ENCODE data around the gene MIR17HG.
"Not testable (repeated sequence)": the region's sequence is repeated elsewhere in the genome, so short reads cannot be mapped to it uniquely, and the experiment has no call there.

Gene MIR17HG

GRCh38 chr13:91347996-91348905 lies 764 bp downstream of the MIR17HG start:
- DNase-seq (ENCODE audit: low read depth): no peak

- DNase-seq (ENCODE audit: low read depth): peak; percentile 38
Observed at GRCh38 chr13:91348906-91349435, 1.5 kb downstream of the MIR17HG start.

DNA sequence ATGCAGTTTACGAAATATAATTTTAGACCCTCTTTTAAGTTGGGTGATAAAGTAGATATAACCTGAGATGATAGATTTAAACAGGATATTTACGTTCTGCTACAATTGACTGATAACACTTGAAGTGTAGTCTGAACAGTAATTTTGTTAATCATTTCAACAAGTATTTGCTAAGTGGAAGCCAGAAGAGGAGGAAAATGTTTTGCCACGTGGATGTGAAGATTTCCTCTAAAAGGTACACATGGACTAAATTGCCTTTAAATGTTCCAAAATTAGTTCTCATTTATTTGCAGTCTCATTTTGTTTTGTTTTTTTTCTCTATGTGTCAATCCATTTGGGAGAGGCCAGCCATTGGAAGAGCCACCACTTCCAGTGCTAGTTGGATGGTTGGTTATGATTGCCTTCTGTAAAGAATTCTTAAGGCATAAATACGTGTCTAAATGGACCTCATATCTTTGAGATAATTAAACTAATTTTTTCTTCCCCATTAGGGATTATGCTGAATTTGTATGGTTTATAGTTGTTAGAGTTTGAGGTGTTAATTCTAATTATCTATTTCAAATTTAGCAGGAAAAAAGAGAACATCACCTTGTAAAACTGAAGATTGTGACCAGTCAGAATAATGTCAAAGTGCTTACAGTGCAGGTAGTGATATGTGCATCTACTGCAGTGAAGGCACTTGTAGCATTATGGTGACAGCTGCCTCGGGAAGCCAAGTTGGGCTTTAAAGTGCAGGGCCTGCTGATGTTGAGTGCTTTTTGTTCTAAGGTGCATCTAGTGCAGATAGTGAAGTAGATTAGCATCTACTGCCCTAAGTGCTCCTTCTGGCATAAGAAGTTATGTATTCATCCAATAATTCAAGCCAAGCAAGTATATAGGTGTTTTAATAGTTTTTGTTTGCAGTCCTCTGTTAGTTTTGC lies 2.8 kb downstream of the MIR17HG start:
- no peak for DNase-seq (ENCODE audit: low read depth)

DNA sequence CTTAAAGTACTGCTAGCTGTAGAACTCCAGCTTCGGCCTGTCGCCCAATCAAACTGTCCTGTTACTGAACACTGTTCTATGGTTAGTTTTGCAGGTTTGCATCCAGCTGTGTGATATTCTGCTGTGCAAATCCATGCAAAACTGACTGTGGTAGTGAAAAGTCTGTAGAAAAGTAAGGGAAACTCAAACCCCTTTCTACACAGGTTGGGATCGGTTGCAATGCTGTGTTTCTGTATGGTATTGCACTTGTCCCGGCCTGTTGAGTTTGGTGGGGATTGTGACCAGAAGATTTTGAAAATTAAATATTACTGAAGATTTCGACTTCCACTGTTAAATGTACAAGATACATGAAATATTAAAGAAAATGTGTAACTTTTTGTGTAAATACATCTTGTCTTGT lies 3.6 kb downstream of the MIR17HG start:
- DNase-seq (ENCODE audit: low read depth): no peak

DNA sequence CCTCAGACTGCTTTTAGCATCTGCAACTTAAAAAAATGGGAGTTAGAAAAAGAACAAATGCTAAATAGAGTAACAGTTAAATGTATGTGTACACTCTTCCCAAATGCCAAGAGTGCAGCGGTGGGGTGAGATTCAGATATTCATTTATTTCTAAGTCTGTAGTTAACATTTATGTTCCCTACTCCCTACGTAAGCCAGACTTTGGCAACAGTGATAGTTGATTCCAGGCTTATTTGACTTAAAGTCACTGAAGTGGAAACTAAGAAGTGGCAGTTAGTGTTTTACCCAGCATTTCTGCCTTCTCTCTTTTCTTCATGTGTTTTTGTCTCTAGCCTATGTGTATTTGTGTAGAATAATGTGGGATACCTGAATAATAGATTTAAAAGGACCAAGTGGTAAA lies 4.5 kb downstream of the MIR17HG start:
- DNase-seq (ENCODE audit: low read depth): no peak

GRCh38 chr13:91352891-91353290 lies 5.4 kb downstream of the MIR17HG start:
- not testable (repeated sequence) for DNase-seq (ENCODE audit: low read depth)

DNA sequence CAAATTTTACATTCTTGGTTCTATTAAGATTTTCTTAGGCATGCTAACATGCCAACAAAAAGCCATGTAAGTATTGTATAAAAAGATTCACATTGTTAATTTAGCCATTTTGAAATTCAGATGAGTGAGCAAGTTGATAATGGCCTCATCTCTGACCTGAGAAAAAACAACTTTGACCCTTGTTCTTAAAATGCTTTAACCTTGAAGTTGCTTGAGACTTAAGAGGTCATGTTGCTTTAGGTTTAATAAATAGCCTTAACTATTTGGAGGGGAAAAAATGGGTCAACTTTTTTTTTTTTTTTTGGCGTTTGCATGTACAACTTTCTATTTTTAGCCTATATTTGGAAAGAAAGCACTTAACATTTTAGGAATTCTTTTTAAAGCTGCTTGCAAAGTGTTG lies 6.0 kb downstream of the MIR17HG start:
- DNase-seq (ENCODE audit: low read depth): no peak

DNA sequence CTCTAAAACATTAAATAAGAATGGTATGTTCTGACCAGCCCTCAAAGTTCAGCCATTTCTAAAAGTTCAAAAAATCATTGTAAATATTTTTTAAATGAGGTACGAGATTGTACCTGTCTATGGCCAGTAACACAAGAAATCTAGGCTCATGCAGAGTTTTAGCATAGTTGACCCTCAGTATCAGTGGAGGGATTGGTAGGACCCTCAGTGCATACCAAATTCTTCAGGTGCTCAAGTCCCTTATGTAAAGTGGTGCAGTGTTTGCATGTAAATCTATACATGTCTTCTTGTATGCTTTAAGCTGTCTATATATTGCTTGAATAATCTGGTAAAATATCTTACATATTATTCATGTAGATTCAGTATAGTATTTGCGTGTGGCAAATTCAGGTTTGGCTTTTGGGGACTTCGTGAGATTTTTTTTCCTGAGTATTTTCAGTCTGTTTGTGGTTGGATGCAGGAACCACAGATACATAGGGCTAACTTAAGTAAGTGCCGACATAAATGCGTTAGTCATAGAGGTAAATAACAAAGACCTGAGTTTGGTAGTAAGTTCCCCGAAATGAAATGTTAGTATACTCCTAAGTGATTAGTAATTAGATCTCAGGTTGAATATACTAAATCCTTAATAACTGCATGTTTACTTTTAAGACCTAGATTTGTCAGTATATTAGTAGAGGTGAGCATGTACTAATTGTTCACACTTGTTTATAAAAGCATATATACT lies 7.8 kb downstream of the MIR17HG start:
- no peak for DNase-seq (ENCODE audit: low read depth)

- no peak for DNase-seq (ENCODE audit: low read depth)
Observed at GRCh38 chr13:91355826-91356710, 8.6 kb downstream of the MIR17HG start.

DNA sequence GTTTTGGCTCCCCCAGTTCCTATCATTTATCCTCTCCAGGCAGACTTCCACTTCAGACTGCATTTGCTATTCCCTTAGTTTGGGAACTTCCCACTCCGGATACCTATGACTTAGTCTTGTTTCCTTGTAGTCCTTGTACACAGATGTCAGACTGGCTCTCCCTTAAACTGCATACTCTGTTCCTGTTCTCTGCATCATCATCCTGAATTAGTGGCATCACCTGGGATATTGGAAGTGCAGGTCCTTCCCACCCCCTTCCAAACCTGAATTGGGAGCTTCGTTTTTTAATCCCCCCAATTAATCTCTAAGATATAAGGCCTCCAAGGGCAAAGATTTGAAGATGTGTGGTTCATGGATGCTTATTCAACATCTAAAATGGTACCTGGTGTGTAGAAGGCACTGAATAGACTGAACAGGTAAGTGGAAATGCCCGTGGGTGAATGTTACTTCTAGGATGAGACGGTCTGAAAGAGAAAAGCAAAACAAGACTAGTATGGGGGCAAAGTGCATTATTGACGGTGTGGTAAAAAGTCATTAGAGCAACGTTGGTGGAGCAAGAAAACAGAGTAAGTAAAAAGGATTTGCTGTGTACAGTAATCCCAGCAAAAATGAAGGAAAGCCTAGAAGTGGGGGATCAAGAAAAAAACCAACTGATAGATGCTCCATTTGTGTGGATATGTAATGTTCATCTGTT lies 9.6 kb downstream of the MIR17HG start:
- DNase-seq (ENCODE audit: low read depth): no peak

DNA sequence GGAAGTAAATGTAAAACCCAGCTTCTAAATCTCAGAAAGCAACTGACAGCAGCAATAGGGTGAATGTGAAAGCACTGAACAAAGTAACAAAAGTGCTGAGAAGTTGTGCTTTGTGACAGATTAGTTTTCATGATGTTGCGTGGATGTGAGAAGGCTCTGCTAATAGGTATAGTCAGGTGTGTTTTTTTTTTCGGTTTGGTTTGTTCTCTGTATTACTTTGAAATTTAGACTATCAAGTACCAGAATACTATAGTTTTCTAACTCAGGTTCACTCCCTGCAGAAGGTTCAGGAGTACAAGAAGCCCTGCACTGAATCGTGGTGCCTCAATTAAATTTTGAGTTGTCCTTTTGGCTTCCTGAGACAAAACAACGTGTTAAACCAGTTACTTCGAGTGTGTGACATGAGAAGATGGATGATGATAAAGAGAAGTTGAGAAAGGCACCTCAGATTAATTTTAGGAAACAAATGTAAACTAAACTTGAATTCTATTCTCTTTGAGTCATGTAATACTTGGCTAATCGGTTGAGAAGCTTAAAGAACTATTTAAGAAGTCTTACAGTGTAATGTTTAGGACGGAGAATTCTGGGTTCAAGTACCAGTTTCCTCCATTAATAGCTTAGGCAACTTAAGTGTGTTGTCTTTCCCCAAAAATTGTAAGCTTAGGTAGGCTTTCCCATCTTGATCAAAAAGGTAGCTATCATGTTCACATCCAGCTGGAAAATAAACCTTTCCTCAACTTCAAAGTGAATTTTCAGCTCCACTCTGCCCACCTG lies 10.3 kb downstream of the MIR17HG start:
- no peak for DNase-seq (ENCODE audit: low read depth)

DNA sequence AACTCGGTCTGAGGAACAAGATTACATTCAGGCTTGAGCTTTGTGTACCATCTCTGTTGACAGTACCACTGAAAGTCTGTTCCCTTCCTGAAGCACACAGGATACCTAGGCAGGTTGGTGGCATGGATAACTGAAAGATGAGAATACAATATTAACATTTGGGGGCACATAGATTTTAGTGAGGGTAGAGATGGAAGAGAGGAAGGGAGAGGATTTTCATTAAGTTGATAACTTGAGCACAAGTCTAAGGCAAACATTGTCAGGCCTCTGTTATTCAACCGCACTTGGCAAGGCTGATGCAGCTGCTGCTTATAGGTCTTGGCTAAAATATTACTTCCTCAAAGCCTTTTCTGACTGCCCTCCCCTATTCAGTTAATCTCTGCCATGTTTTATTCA lies 10.9 kb downstream of the MIR17HG start:
- DNase-seq (ENCODE audit: low read depth): no peak

DNA sequence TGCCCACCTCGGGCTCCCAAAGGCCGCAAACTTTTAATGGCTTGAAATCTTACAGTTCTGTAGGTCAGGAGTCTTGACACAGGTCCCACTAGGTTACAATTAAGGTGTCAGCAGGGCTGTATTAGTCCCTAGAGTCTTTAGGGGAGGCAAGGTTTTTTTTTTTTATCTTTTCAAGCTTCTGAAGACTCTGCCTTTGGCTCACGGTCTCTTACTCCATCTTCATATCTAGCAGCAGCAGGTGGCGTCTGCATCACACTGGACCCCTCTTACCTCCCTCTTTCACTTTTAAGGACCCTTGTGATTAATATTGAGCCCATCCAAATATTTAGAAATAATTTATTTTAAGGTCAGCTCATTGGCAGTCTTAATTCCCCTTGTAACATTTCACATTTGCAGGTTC lies 11.6 kb downstream of the MIR17HG start:
- no peak for DNase-seq (ENCODE audit: low read depth)

- DNase-seq (ENCODE audit: low read depth): no peak
Observed at GRCh38 chr13:91359631-91360030, 12.1 kb downstream of the MIR17HG start.

DNA sequence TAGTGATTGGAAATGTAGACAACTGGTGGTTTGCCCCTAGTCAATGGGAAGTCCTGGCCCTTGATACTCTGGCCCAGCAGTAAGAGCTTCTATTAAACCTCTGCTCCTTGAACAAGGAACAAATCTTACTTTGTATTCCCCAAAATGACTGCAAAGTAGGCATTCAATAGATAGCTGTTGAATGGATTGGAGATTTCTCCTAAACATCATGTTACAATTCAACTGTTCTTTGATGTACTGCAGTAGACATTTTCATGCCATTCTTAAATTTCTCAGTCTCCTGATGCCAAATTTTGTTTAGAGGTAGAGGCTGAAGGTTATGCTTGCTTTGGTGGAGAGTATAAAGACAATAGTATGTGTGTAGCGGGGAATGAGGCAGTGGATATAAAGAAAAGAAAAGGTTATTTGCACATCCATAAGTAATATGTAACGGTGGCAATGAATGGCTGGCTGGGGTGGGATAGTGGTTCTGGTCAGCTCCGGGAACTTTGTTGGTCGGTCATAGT lies 12.8 kb downstream of the MIR17HG start:
- no peak for DNase-seq (ENCODE audit: low read depth)

GRCh38 chr13:91361755-91362271 lies 14.3 kb downstream of the MIR17HG start:
- no peak for DNase-seq (ENCODE audit: low read depth)

- no peak for DNase-seq (ENCODE audit: low read depth)
Observed at GRCh38 chr13:91362908-91363307, 15.4 kb downstream of the MIR17HG start.

DNA sequence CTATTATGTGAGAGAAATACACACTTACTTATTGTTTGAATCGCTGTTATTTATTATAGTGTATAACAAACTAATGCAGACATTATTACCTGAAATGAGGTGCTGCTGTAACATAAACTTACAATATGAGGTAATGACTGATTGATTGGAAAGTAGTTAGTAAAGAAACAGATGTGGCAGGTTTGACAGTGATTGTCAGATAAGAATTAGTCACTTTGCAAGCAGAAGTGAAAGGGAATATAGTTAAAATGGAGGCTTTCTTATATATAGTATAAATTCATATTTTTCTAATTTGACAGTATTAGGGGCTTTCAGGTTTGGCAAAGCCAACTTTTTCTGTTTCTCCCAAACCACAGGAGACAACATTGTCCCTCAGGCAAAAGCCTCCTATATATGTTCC lies 20.6 kb downstream of the MIR17HG start:
- DNase-seq (ENCODE audit: low read depth): no peak

Data from GM04503 (cell line).